Tibial nerve (tissue), 4 donors: ENCODE results near the gene MTRFR. TPM values are rescaled to one million over a fixed set of nuclear protein-coding genes. Genes with fewer than 3 reads are reported as not detected.
A peak's percentile ranks its signal among the peaks of the same experiment; 100 is the strongest.

ENCODE experiments used
- DNase-seq, 2 donors: peaks; one replicate each; pipeline ENCODE4 v3.0.0-alpha.2; 2019; ENCODE audit warnings: low spot score in 2 of 2
- H3K27ac ChIP-seq, 4 donors: fragments of 200-600 bp; sonication (generic) in 3 of 4; one replicate each; pipeline ENCODE4 v1.5.1; 2017 to 2019; ENCODE audit warnings: mild to moderate bottlenecking in 1 of 4
- H3K27me3 ChIP-seq, 2 donors: fragments of 200-600 bp; sonication (generic) in 1 of 2; one replicate each; pipeline versions ENCODE4 v1.5.1 to v1.6.0; 2017 to 2019
- H3K36me3 ChIP-seq, 3 donors: fragments of 200-600 bp; sonication (generic); one replicate each; pipeline ENCODE4 v1.5.1; 2018 to 2019
- H3K4me1 ChIP-seq, 4 donors: fragments of 200-600 bp; sonication (generic) in 3 of 4; one replicate each; pipeline ENCODE4 v1.5.1; 2017 to 2019
- H3K4me3 ChIP-seq, 4 donors: fragments of 200-600 bp; sonication (generic) in 3 of 4; one replicate each; pipeline ENCODE4 v1.5.1; 2017 to 2019; ENCODE audit warnings: mild to moderate bottlenecking in 1 of 4, moderate library complexity in 1 of 4
- H3K9me3 ChIP-seq, 4 donors: fragments of 200-600 bp; sonication (generic) in 3 of 4; one replicate each; pipeline ENCODE4 v1.5.1; 2017 to 2019
- EP300 ChIP-seq, 2 donors: sonication (generic); formaldehyde crosslinking; IDR thresholded peaks; one replicate each; pipeline ENCODE4 v1.6.1; 2017; ENCODE audit warnings: antibody characterized with exemption in 2 of 2, mild to moderate bottlenecking in 1 of 2
- POLR2A ChIP-seq, 2 donors: fragments of 450-650 bp; IDR thresholded peaks; one replicate each; pipeline ENCODE4 v1.6.1; 2017; ENCODE audit warnings: antibody characterized with exemption in 2 of 2, mild to moderate bottlenecking in 2 of 2, moderate library complexity in 2 of 2
- WGBS, 2 donors: methylation state at CpG; one replicate each; pipeline ENCODE4 v1.1.5; 2018; 5-methylcytosine and 5-hydroxymethylcytosine counted together
- total RNA-seq, 4 donors: library from RNA; depleted of rRNA; stranded (reverse); fragments of >200 nt; gene quantifications; one replicate each; pipeline ENCODE4 v1.1.0, GENCODE V29; 2016
- TF ChIP-seq, protein P1 (sequence below), 5 experiments: fragments of 200-600 bp in 3 of 5; fragments of 450-650 bp in 2 of 5; sonication (generic) in 3 of 5; IDR thresholded peaks; one replicate each; pipeline ENCODE4 v1.5.1; 2016 to 2019; ENCODE audit warnings: antibody characterized with exemption in 5 of 5, mild to moderate bottlenecking in 3 of 5, moderate library complexity in 2 of 5

MTRFR gene
- total RNA-seq, 4 donors from 2014 or later = 10.0 to 13.8 (median 11.8) TPM

DNA sequence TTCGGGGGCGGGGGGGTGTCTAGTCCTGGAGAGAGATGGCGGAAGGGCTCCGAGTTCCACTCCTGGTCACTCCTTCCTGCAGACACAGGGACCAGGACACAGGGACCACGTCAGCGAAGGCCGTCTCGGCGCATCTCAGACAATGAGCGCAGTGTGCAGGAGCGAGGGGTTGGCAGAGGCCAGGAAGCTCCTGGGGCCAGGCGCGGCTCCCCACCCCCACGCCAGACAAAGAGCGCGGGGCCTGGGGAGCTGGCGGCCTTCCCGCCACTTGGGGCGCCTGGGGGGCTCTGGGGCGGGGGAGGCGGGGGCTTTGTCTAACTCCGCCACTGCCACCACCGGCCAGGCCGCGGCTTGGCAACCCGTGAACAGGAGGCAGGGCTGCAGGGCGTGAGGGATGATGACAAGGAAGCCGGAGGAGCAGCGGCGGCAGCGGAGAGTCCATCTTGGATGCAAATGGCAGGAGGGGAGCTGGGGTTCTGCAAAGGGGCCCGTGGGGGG lies 36.2 kb downstream of the MTRFR start:
- Histone ChIP-seq H3K9me3 (no peaks in the 10 kb centered on the region), H3K4me1 (peaks cover 0 to 46% (median 30%) of the 10 kb centered on the region in 4 donors), H3K27ac (peak overlapping the region; percentile 78 to 97 (median 85)), H3K36me3 (peaks cover 0 to 29% (median 0%) of the 10 kb centered on the region in 3 donors), H3K27me3 (no peaks in the 10 kb centered on the region), H3K4me3 (peak overlapping the region; percentile 57 to 78 (median 75))
- 1 to 3% methylated on average over 29 to 32 of the region's 32 CpGs for WGBS, 2 donors
- TF ChIP-seq EP300 (IDR thresholded peaks at IDR 0.05) (peak in 1 of 2 donors; percentile 36), POLR2A (IDR thresholded peaks at IDR 0.05) (peak in 1 of 2 donors; percentile 25)
- TF ChIP-seq, protein P1, sequence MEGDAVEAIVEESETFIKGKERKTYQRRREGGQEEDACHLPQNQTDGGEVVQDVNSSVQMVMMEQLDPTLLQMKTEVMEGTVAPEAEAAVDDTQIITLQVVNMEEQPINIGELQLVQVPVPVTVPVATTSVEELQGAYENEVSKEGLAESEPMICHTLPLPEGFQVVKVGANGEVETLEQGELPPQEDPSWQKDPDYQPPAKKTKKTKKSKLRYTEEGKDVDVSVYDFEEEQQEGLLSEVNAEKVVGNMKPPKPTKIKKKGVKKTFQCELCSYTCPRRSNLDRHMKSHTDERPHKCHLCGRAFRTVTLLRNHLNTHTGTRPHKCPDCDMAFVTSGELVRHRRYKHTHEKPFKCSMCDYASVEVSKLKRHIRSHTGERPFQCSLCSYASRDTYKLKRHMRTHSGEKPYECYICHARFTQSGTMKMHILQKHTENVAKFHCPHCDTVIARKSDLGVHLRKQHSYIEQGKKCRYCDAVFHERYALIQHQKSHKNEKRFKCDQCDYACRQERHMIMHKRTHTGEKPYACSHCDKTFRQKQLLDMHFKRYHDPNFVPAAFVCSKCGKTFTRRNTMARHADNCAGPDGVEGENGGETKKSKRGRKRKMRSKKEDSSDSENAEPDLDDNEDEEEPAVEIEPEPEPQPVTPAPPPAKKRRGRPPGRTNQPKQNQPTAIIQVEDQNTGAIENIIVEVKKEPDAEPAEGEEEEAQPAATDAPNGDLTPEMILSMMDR (IDR thresholded peaks at IDR 0.05) = peak in 1 of 5 experiments; percentile 11
- DNase-seq = peak; percentile 60 to 70

DNA sequence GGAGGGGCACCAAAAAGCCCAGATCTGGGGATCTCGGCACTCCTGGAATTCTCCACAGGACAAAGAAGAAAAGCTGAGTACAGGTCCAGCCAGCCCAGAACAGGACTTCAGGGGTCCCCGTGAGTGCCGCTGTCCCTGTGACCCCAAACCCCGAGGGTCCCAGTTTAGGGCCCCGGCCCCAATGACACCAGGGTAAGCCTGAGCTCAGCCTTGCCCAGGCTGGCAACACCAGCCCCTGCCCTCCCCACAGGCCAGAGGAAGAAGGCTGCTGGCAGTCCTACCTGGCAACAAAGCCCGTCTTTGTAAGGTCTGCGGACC lies 36.6 kb downstream of the MTRFR start:
- peaks cover 0 to 46% (median 30%) of the 10 kb centered on the region in 4 donors for H3K4me1 ChIP-seq
- peaks cover 0 to 25% (median 0%) of the 10 kb centered on the region in 3 donors for H3K36me3 ChIP-seq
- H3K27me3 ChIP-seq = no peaks in the 10 kb centered on the region
- TF ChIP-seq EP300 (IDR thresholded peaks at IDR 0.05) (no peak), POLR2A (IDR thresholded peaks at IDR 0.05) (no peak)
- TF ChIP-seq, protein P1 (IDR thresholded peaks at IDR 0.05) = no peak
- WGBS, 2 donors = 1 to 3% methylated on average over 7 of the region's 7 CpGs
- H3K9me3 ChIP-seq = no peaks in the 10 kb centered on the region
- H3K4me3 ChIP-seq = peak overlapping the region; percentile 57 to 78 (median 75)
- no peak for DNase-seq
- H3K27ac ChIP-seq = peak overlapping the region; percentile 78 to 97 (median 85)

DNA sequence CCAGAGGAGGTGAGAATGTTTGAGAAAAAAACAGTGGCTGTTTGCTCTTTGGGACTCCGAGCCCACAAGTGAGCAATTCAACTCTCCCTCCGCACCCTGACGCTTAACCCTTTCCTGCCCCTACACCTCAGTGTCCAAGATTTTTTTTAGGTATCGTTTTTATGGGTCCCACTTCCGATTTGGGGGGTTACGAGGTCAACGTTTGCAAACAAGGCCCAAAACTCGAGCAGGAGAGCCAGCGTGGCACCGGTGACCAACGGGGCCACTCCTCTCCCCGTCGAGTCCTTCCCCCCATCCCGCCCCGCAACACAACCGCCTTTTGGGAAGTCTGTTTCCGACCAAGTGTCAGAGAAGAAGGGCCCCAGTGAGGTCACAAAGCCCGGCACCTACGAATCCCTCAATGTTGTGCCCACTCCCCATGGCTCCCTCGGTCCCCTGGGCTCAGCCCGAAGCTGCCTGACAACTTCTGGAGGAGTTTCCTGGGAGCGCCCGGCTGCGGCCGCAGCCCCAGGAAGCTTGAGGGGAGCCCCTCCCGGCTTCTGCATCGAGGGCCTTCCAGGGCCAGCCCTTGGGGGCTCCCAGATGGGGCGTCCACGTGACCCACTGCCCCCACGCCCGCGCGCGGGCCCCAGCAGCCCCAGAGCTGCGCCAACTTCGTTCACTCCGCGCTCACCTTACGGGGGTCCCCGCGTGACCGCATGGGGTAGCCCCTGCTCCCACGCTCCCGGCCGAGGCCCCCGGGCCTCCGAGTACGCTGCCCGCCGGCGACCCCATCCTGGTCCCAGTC lies 37.2 kb downstream of the MTRFR start:
- WGBS, 2 donors = 1 to 3% methylated on average over 27 to 38 of the region's 51 CpGs
- Histone ChIP-seq H3K36me3 (peaks cover 0 to 20% (median 0%) of the 10 kb centered on the region in 3 donors), H3K9me3 (no peaks in the 10 kb centered on the region), H3K4me1 (peaks cover 0 to 46% (median 30%) of the 10 kb centered on the region in 4 donors), H3K27ac (peak overlapping the region; percentile 78 to 97 (median 85)), H3K27me3 (no peaks in the 10 kb centered on the region), H3K4me3 (peak overlapping the region; percentile 57 to 78 (median 75))
- DNase-seq = no peak
- TF ChIP-seq EP300 (IDR thresholded peaks at IDR 0.05) (no peak), POLR2A (IDR thresholded peaks at IDR 0.05) (no peak)
- TF ChIP-seq, protein P1 (IDR thresholded peaks at IDR 0.05) = no peak

DNA sequence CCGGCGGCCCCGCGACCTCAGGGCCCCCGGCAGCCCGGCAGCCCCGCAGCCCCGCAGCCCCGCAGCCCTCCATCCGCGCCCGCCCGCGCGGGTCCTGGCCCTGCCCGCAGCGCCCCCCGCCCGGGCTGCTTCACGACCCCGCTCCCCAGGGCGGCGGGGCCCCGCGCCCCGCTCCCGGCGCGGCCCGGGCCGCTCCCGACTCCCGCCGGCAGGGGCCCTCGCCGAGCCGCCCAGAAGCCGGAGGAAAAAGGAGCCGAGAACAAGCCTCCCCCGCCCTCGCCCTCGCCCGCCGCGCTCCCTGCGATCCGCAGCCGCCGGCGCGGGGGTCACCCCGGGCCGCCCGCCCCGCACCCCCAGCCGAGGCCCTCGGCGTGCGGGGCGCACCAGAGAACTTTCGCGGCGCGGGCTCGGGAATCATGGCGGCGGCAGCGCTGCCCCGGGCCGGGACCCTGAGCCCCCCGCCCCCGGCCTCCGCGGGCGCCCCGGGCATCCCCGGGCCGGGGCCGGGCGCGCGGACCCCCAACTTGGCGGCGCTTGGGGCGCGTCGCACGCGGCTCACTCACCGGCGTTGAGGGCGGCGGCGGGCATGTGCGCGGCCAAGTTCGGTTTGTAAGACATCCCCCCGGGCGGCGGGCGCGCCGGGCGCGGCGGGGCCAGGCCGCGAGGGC lies 37.9 kb downstream of the MTRFR start:
- no peaks in the 10 kb centered on the region for H3K27me3 ChIP-seq
- DNase-seq = peak in 1 of 2 donors; percentile 44
- TF ChIP-seq, protein P1 (IDR thresholded peaks at IDR 0.05) = peak; percentile 46 to 90 (median 83)
- TF ChIP-seq EP300 (IDR thresholded peaks at IDR 0.05) = no peak
- H3K27ac ChIP-seq = peak overlapping the region; percentile 78 to 97 (median 85)
- H3K4me3 ChIP-seq = peak overlapping the region; percentile 57 to 78 (median 75)
- H3K36me3 ChIP-seq = peaks cover 0 to 13% (median 0%) of the 10 kb centered on the region in 3 donors
- no peaks in the 10 kb centered on the region for H3K9me3 ChIP-seq
- 0 to 2% methylated on average over 12 to 17 of the region's 108 CpGs for WGBS, 2 donors
- H3K4me1 ChIP-seq = peaks cover 0 to 42% (median 30%) of the 10 kb centered on the region in 4 donors
